HFF-Myc (cell line): ENCODE data around the gene COPS3.

Source experiments
- DNase-seq: peaks from one replicate; pipeline ENCODE4 v3.0.0-alpha.2; 2011; ENCODE audit warnings: low read depth; ENCODE audit errors: extremely low read depth
- H3K4me3 ChIP-seq: replicated peaks from 2 replicates; pipeline ENCODE4 v1.5.1; 2011; ENCODE audit warnings: low read depth, mild to moderate bottlenecking, control low read depth, low read length
- CTCF ChIP-seq: IDR thresholded peaks from 2 replicates; pipeline ENCODE4 v1.5.1; 2012; ENCODE audit warnings: mild to moderate bottlenecking, low read depth, low read length, control low read depth; ENCODE audit errors: missing control alignments

Gene COPS3

GRCh38 chr17:17216776-17217175, 64.3 kb downstream of the COPS3 start:
- no peak for TF ChIP-seq CTCF
- DNase-seq: no peak
- H3K4me3 ChIP-seq: no peak overlapping the region

- no peak for TF ChIP-seq CTCF
- DNase-seq: no peak
- H3K4me3 ChIP-seq: no peak overlapping the region
These were observed 64.8 kb downstream of the COPS3 start for GRCh38 chr17:17216236-17216635.

GRCh38 chr17:17215575-17215974, 65.5 kb downstream of the COPS3 start:
- no peak for DNase-seq
- no peak overlapping the region for H3K4me3 ChIP-seq
- no peak for TF ChIP-seq CTCF

- TF ChIP-seq CTCF: no peak
- H3K4me3 ChIP-seq: no peak overlapping the region
- no peak for DNase-seq
These were observed 66.2 kb downstream of the COPS3 start for GRCh38 chr17:17214646-17215436.

GRCh38 chr17:17213775-17214174, 67.3 kb downstream of the COPS3 start:
- no peak overlapping the region for H3K4me3 ChIP-seq
- TF ChIP-seq CTCF: no peak
- DNase-seq: no peak

- TF ChIP-seq CTCF: no peak
- no peak for DNase-seq
- H3K4me3 ChIP-seq: no peak overlapping the region
These were observed 73.0 kb downstream of the COPS3 start for GRCh38 chr17:17207998-17208397.

GRCh38 chr17:17206913-17207335, 74.1 kb downstream of the COPS3 start:
- no peak overlapping the region for H3K4me3 ChIP-seq
- TF ChIP-seq CTCF: no peak
- DNase-seq: no peak
